WTC11 (cell line): ENCODE data around the gene PCDHA11. TPM values are rescaled to one million over a fixed set of nuclear protein-coding genes. Genes with fewer than 3 reads are reported as not detected.

Experiments
- ATAC-seq: fragments of 200-7000 bp; cut with Tn5 transposase; 2 replicates; pipeline ENCODE4 v1.10.0; 2021; ENCODE audit warnings: mild to moderate bottlenecking, moderate library complexity
- CTCF ChIA-PET: fragments of 300-600 bp; sonication (Branson Sonifier 250); formaldehyde crosslinking; loops from one replicate; lab custom pipeline; 2021; ENCODE audit warnings: antibody characterized with exemption; lab: Charles Lee
- POLR2A ChIA-PET: fragments of 350-600 bp; sonication (Branson Sonifier 250); formaldehyde crosslinking; loops from one replicate; lab custom pipeline; 2021; ENCODE audit warnings: antibody characterized with exemption; lab: Charles Lee
- DNase-seq: peaks from one replicate; pipeline ENCODE4 v3.0.0; 2021; ENCODE audit warnings: low spot score
- H3K27ac Mint-ChIP-seq: 2 replicates; pipeline ENCODE4 v1.8.0; 2021; ENCODE audit warnings: mixed read lengths
- H3K27me3 Mint-ChIP-seq: 2 replicates; pipeline ENCODE4 v1.8.0; 2021; ENCODE audit warnings: low read depth, mild to moderate bottlenecking, moderate library complexity, mixed read lengths
- H3K36me3 Mint-ChIP-seq: 2 replicates; pipeline ENCODE4 v1.8.0; 2021; ENCODE audit warnings: mixed read lengths
- H3K4me1 Mint-ChIP-seq: 2 replicates; pipeline ENCODE4 v1.8.0; 2022; ENCODE audit warnings: mixed read lengths
- H3K4me3 Mint-ChIP-seq: 2 replicates; pipeline ENCODE4 v1.8.0; 2021; ENCODE audit warnings: mild to moderate bottlenecking, moderate library complexity, mixed read lengths
- H3K9me3 Mint-ChIP-seq: 2 replicates; pipeline ENCODE4 v1.8.0; 2021; ENCODE audit warnings: mixed read lengths
- ELF4 ChIP-seq: sonication (generic); formaldehyde crosslinking; IDR thresholded peaks from 2 replicates; pipeline ENCODE4 v1.8.1; 2022; ENCODE audit warnings: low read depth, mild to moderate bottlenecking, moderate library complexity, missing genetic modification reagents
- FOXK1 ChIP-seq: sonication (generic); formaldehyde crosslinking; IDR thresholded peaks from 2 replicates; pipeline ENCODE4 v1.8.0; 2022; ENCODE audit warnings: mild to moderate bottlenecking, moderate library complexity, missing genetic modification reagents
- FOXP1 ChIP-seq: sonication (generic); formaldehyde crosslinking; IDR thresholded peaks from 2 replicates; pipeline ENCODE4 v1.8.0; 2022; ENCODE audit warnings: missing genetic modification reagents, mild to moderate bottlenecking, moderate library complexity, borderline replicate concordance
- IRF2 ChIP-seq: sonication (generic); formaldehyde crosslinking; IDR thresholded peaks from 2 replicates; pipeline ENCODE4 v1.8.0; 2022; ENCODE audit warnings: low read depth, missing genetic modification reagents, borderline replicate concordance
- KAT7 ChIP-seq: sonication (generic); formaldehyde crosslinking; IDR thresholded peaks from 2 replicates; pipeline ENCODE4 v1.8.1; 2023; ENCODE audit warnings: missing genetic modification reagents, mild to moderate bottlenecking, borderline replicate concordance
- NFATC4 ChIP-seq: fragments of 250-450 bp; sonication (Bioruptor Pico); IDR thresholded peaks from 2 replicates; pipeline ENCODE4 v1.9.0; 2021; ENCODE audit warnings: mild to moderate bottlenecking
- SMAD3 ChIP-seq: sonication (generic); formaldehyde crosslinking; IDR thresholded peaks from 2 replicates; pipeline ENCODE4 v1.8.0; 2022; ENCODE audit warnings: missing genetic modification reagents, mild to moderate bottlenecking, borderline replicate concordance
- TCF7 ChIP-seq: sonication (generic); formaldehyde crosslinking; IDR thresholded peaks from 2 replicates; pipeline ENCODE4 v1.8.0; 2022; ENCODE audit warnings: mild to moderate bottlenecking, low read depth, missing genetic modification reagents, moderate library complexity
- ZBTB21 ChIP-seq: sonication (generic); formaldehyde crosslinking; IDR thresholded peaks from 2 replicates; pipeline ENCODE4 v1.8.1; 2023; ENCODE audit warnings: mild to moderate bottlenecking, missing genetic modification reagents, borderline replicate concordance
- total RNA-seq: library from RNA; stranded (reverse); gene quantifications from 3 replicates; pipeline ENCODE4 v1.2.3, GENCODE V29; 2021
- TF ChIP-seq, protein P1 (sequence below): fragments of 250-450 bp; sonication (Bioruptor Pico); IDR thresholded peaks from 2 replicates; pipeline ENCODE4 v1.9.0; 2021; ENCODE audit warnings: moderate library complexity, mild to moderate bottlenecking, inconsistent platforms, borderline replicate concordance
- TF ChIP-seq, protein P2 (sequence below): sonication (generic); formaldehyde crosslinking; IDR thresholded peaks from 2 replicates; pipeline ENCODE4 v1.8.1; 2023; ENCODE audit warnings: mild to moderate bottlenecking, moderate library complexity, missing genetic modification reagents
- TF ChIP-seq, protein P3 (sequence below): sonication (generic); formaldehyde crosslinking; IDR thresholded peaks from 2 replicates; pipeline ENCODE4 v1.8.0; 2022; ENCODE audit warnings: mild to moderate bottlenecking, missing genetic modification reagents
- TF ChIP-seq, protein P4 (sequence below): fragments of 200-600 bp; IDR thresholded peaks from 2 replicates; pipeline ENCODE4 v1.8.0; 2022; ENCODE audit warnings: antibody characterized with exemption
- TF ChIP-seq, protein P5 (sequence below): sonication (generic); formaldehyde crosslinking; IDR thresholded peaks from 2 replicates; pipeline ENCODE4 v1.8.1; 2023; ENCODE audit warnings: mild to moderate bottlenecking, missing genetic modification reagents, moderate library complexity
- TF ChIP-seq, protein P6 (sequence below): sonication (generic); formaldehyde crosslinking; IDR thresholded peaks from 2 replicates; pipeline ENCODE4 v1.8.0; 2023; ENCODE audit warnings: missing genetic modification reagents
- TF ChIP-seq, protein P7 (sequence below): sonication (generic); formaldehyde crosslinking; conservative IDR thresholded peaks from 2 replicates; pipeline ENCODE4 v1.8.1; 2022; ENCODE audit warnings: mild to moderate bottlenecking, missing genetic modification reagents

Gene PCDHA11
- total RNA-seq, 1 experiment from 2014 or later = 8.7 TPM

DNA sequence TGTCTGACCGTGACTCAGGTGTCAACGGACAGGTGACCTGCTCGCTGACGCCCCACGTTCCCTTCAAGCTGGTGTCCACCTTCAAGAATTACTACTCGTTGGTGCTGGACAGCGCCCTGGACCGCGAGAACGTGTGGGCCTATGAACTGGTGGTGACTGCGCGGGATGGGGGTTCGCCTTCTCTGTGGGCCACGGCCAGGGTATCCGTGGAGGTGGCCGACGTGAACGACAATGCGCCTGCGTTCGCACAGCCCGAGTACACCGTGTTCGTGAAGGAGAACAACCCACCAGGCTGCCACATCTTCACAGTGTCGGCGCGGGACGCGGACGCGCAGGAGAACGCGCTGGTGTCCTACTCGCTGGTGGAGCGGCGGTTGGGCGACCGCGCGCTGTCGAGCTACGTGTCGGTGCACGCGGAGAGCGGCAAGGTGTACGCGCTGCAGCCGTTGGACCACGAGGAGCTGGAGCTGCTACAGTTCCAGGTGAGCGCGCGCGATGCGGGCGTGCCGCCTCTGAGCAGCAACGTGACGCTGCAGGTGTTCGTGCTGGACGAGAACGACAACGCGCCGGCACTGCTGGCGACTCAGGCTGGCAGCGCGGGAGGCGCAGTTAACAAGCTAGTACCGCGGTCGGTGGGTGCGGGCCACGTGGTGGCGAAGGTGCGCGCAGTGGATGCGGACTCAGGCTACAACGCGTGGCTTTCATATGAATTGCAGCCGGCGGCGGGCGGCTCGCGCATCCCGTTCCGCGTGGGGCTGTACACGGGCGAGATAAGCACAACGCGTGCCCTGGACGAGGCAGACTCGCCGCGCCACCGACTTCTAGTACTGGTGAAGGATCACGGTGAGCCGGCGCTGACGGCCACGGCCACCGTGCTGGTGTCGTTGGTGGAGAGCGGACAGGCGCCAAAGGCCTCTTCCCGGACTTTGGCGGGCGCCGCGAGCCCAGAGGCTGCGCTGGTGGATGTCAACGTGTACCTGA, 1.8 kb downstream of the PCDHA11 start:
- DNase-seq (no peak), ATAC-seq (no peak)
- Mint-ChIP-seq H3K4me3 (no peak overlapping the region), H3K9me3 (peaks cover 4% of the 10 kb centered on the region), H3K27ac (no peak overlapping the region), H3K36me3 (peaks cover 28% of the 10 kb centered on the region), H3K27me3 (no peaks in the 10 kb centered on the region), H3K4me1 (peaks cover 26% of the 10 kb centered on the region)
- ChIA-PET CTCF (interaction anchor here (1.0 to 4.7 kb wide), 16 partner anchors 10 to 181 kb away, joined by 3 to 99 read pairs (median 14); partner anchors contain the start of genes HARS1, HARS2, PCDHA1 and PCDHA10), POLR2A (interaction anchor here (0.6 kb wide), 1 partner anchor 219 kb away, joined by 4 read pairs; no protein-coding TSS in a partner anchor)
- TF ChIP-seq FOXP1 (CRISPR knock-in tag) (0 out of 2 replicates have a peak, but pooled peaks have one; percentile 44), ELF4 (CRISPR knock-in tag) (no peak), ZBTB21 (CRISPR knock-in tag) (no peak)
- TF ChIP-seq, protein P1, sequence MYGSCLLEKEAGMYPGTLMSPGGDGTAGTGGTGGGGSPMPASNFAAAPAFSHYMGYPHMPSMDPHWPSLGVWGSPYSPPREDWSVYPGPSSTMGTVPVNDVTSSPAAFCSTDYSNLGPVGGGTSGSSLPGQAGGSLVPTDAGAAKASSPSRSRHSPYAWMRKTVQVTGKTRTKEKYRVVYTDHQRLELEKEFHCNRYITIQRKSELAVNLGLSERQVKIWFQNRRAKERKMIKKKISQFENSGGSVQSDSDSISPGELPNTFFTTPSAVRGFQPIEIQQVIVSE = no peak

DNA sequence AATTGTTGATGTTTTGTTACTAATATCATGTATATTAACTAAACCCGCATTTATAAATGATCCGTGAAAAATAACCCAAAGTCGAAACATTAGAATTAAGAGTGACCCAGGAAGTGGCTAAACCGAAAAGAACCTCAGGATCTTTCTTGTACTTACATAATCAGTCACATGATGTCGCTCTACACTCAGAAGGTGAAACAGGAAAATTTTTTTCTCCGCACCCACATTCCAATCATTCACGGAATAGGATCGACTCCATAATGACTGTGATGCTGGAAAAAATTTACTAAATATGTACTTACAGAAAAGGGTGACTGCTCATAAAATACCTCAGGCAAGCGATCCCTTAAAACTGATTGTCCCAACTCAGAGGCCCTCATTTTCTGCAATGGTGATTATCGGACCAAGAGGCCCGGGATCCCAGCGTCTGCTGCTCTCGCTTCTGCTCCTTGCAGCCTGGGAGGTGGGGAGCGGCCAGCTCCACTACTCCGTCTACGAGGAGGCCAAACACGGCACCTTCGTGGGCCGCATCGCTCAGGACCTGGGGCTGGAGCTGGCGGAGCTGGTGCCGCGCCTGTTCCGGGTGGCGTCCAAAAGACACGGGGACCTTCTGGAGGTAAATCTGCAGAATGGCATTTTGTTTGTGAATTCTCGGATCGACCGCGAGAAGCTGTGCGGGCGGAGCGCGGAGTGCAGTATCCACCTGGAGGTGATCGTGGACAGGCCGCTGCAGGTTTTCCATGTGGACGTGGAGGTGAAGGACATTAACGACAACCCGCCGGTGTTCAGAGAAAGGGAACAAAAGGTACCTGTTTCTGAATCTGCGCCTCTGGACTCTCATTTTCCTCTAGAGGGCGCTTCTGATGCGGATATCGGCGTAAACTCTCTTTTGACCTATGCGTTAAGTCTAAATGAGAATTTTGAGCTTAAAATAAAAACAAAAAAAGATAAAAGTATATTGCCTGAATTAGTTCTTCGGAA, 6.6 kb downstream of the PCDHA11 start, which contains the start of gene PCDHA12:
TSS of gene PCDHA12 (plus strand) at position 224 of the 981 bp plus-strand sequence. CDS start at position 389, 165 bp downstream.
- H3K27me3 Mint-ChIP-seq = no peaks in the 10 kb centered on the region
- no peaks in the 10 kb centered on the region for H3K9me3 Mint-ChIP-seq
- DNase-seq (no peak), ATAC-seq (peak; percentile 59)
- TF ChIP-seq TCF7 (no peak), SMAD3 (CRISPR knock-in tag) (no peak), KAT7 (CRISPR knock-in tag) (0 out of 2 replicates have a peak, but pooled peaks have one; percentile 32), NFATC4 (CRISPR knock-in tag) (no peak), FOXK1 (CRISPR knock-in tag) (no peak), IRF2 (CRISPR knock-in tag) (no peak)
- TF ChIP-seq, protein P2, sequence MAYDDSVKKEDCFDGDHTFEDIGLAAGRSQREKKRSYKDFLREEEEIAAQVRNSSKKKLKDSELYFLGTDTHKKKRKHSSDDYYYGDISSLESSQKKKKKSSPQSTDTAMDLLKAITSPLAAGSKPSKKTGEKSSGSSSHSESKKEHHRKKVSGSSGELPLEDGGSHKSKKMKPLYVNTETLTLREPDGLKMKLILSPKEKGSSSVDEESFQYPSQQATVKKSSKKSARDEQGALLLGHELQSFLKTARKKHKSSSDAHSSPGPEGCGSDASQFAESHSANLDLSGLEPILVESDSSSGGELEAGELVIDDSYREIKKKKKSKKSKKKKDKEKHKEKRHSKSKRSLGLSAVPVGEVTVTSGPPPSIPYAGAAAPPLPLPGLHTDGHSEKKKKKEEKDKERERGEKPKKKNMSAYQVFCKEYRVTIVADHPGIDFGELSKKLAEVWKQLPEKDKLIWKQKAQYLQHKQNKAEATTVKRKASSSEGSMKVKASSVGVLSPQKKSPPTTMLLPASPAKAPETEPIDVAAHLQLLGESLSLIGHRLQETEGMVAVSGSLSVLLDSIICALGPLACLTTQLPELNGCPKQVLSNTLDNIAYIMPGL (CRISPR knock-in tag) = peak; percentile 95
- TF ChIP-seq, protein P3, sequence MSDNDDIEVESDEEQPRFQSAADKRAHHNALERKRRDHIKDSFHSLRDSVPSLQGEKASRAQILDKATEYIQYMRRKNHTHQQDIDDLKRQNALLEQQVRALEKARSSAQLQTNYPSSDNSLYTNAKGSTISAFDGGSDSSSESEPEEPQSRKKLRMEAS = 0 out of 2 replicates have a peak, but pooled peaks have one; percentile 8
- TF ChIP-seq, protein P4, sequence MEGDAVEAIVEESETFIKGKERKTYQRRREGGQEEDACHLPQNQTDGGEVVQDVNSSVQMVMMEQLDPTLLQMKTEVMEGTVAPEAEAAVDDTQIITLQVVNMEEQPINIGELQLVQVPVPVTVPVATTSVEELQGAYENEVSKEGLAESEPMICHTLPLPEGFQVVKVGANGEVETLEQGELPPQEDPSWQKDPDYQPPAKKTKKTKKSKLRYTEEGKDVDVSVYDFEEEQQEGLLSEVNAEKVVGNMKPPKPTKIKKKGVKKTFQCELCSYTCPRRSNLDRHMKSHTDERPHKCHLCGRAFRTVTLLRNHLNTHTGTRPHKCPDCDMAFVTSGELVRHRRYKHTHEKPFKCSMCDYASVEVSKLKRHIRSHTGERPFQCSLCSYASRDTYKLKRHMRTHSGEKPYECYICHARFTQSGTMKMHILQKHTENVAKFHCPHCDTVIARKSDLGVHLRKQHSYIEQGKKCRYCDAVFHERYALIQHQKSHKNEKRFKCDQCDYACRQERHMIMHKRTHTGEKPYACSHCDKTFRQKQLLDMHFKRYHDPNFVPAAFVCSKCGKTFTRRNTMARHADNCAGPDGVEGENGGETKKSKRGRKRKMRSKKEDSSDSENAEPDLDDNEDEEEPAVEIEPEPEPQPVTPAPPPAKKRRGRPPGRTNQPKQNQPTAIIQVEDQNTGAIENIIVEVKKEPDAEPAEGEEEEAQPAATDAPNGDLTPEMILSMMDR = peak; percentile 42; the same call in 1 of the 2 replicates
- TF ChIP-seq, protein P5, sequence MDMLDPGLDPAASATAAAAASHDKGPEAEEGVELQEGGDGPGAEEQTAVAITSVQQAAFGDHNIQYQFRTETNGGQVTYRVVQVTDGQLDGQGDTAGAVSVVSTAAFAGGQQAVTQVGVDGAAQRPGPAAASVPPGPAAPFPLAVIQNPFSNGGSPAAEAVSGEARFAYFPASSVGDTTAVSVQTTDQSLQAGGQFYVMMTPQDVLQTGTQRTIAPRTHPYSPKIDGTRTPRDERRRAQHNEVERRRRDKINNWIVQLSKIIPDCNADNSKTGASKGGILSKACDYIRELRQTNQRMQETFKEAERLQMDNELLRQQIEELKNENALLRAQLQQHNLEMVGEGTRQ = peak; percentile 66
- TF ChIP-seq, protein P6, sequence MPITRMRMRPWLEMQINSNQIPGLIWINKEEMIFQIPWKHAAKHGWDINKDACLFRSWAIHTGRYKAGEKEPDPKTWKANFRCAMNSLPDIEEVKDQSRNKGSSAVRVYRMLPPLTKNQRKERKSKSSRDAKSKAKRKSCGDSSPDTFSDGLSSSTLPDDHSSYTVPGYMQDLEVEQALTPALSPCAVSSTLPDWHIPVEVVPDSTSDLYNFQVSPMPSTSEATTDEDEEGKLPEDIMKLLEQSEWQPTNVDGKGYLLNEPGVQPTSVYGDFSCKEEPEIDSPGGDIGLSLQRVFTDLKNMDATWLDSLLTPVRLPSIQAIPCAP (CRISPR knock-in tag) = no peak
- TF ChIP-seq, protein P7, sequence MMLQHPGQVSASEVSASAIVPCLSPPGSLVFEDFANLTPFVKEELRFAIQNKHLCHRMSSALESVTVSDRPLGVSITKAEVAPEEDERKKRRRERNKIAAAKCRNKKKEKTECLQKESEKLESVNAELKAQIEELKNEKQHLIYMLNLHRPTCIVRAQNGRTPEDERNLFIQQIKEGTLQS (CRISPR knock-in tag) = no peak
- H3K4me1 Mint-ChIP-seq = peaks cover 28% of the 10 kb centered on the region
- H3K4me3 Mint-ChIP-seq = peak within 1 kb of the TSS; percentile 99
- CTCF ChIA-PET = interaction anchor here (0.6 to 2.6 kb wide), 34 partner anchors 11 to 225 kb away, joined by 3 to 51 read pairs (median 4); partner anchors contain the start of genes PCDHA1, PCDHA10, PCDHA2 and PCDHA4
- H3K27ac Mint-ChIP-seq = peak within 1 kb of the TSS; percentile 93
- POLR2A ChIA-PET = interaction anchor here (1.0 to 1.4 kb wide), 2 partner anchors 51 to 165 kb away, joined by 5 to 8 read pairs; partner anchors contain the start of gene PCDHAC1
- H3K36me3 Mint-ChIP-seq = peaks cover 12% of the 10 kb centered on the region
